Brain pericyte (primary cell): ENCODE data around the gene CRYM.
"Not testable (repeated sequence)": the region's sequence is repeated elsewhere in the genome, so short reads cannot be mapped to it uniquely, and the experiment has no call there.

Experiments
- DNase-seq: peaks from one replicate; pipeline ENCODE4 v3.0.0-alpha.2; 2012; ENCODE audit warnings: low read depth, low spot score

The CRYM gene

GRCh38 chr16:21279501-21279900 is 1.4 kb upstream of the CRYM start:
- DNase-seq, result no peak

DNA sequence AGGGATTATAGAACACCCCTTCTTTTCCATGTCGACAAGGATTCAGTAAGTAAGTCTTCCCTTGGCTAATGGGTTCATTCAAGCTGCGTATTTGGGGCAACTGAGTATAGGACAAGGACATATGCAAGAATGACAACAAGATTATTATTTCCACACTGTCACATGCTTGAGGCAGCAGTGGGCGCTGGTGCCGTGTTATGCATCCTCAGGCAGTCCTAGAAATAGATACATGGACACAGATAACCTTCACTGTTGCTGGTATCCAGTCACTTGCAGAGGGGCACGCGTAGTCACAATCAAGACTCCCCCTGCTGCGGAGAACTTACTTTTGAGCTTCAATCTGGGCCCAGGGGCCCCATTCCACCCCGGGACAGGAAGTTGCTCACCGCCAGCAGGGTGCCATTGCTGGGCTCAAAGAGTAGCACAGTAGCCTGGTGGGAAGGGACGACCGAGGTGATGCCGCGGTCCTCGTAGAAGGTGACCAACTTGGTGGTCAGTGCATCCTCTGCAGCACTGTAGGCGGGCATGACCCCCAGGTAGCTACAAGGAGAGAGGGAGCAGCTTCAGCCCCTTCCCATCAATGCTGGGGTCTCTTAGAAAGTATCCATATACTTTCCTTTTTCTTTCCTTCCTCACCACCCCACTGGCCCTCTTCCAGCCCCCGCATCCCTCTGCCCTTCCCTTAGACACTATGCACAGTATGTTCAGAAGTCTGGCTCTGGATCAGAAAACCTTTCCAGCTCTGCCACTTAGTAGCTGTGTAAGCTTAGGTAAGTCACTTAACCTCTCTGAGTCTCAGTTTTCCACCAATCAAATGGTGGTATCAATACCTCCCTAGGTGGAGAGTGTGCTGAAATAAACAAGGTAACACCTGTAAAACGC is 804 bp downstream of the CRYM start:
- no peak for DNase-seq

DNA sequence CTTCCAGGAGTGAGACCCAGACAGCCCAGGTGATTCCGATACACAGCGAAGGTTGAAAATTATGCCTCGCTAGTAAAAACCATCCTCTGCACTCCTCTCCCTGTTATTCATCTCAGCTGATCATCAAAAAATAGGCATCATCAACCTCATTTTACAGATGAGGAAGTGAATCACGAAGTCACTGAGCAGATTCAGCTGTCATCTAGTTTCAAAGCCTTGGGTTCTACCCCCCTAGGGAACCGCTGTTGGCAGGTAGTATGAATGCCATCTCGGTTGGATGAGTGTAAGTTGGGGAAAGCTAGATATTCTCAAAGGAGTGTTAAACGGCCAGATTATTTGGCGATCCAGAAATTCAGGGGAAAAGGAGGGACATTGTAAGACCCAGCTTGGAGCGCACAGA is 2.0 kb downstream of the CRYM start:
- DNase-seq, result no peak

DNA sequence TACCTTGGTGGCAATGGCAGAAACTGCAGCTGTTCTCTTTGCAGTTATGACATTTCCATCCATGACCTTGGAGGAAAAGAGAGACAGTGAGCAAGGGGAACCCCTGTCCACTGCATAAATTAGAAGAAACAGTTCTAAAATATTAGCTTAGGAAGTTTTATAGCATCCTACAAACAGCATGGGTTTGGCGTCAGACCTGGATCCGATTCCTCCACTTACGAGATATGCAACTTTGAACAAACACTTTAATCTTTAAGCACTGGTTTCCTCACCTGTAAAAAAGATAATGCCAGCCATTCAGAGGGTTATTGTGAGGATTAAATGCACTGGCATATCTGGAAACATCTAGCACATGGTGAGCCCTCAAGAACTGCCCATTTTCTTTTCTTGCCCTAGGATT is 2.6 kb downstream of the CRYM start:
- DNase-seq, result no peak

GRCh38 chr16:21274172-21274726 is 3.8 kb downstream of the CRYM start:
- no peak for DNase-seq

DNA sequence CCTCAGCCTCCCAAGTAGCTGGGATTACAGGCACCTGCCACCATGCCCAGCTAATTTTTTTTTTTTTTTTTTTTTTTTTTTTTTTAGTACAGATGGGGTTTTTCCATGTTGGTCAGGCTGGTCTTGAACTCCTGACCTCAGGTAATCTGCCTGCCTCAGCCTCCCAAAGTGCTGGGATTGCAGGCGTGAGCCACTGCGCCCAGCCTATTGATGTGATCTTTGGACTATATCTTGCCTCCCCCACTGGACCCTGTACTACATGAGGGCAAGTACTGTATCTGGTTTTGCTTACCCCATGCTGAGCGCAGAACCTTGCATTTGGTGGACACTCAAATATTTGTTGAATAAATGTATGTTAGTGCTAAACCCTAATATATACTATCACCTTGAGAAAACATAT is 5.3 kb downstream of the CRYM start:
- not testable (repeated sequence) for DNase-seq

DNA sequence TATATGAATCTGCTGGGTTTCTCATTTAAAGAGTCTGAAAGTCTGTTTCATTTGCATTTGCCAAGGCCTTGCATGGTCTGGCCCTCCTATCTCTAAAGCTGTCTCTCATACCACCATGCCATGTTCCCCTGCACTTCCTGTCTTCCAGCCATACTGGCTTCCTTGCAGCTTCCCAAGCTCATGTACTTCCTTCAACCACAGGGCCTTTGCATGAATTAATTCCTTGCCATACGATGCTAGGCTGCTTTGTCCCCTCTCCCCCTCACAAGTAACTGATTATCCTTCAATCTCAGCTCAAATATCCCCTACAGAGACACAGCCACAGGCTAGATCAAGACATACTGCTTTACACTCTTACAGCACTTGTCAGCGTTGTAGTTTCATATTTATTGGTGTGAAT is 5.8 kb downstream of the CRYM start:
- DNase-seq, result no peak

DNA sequence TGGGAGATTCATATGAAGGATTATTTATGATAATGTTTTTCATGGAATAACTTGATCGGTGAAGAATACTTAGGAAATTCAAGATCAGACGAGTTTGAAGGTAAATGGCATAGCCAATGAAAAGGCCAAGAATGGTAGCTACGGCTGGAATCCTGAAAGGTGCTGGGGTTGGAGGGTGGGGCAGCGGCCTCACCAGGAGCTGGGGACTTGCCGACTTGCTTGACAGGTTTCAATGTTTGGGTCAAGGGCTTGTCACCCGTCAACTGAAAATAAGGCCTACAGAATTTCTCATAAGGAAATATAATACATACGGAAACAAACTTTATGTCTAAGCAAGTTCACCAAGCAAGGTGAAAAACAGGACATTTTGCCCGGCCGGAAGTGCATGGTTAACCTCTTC is 9.9 kb downstream of the CRYM start:
- no peak for DNase-seq

- no peak for DNase-seq
These were observed 10.8 kb downstream of the CRYM start for GRCh38 chr16:21267298-21267697.

DNA sequence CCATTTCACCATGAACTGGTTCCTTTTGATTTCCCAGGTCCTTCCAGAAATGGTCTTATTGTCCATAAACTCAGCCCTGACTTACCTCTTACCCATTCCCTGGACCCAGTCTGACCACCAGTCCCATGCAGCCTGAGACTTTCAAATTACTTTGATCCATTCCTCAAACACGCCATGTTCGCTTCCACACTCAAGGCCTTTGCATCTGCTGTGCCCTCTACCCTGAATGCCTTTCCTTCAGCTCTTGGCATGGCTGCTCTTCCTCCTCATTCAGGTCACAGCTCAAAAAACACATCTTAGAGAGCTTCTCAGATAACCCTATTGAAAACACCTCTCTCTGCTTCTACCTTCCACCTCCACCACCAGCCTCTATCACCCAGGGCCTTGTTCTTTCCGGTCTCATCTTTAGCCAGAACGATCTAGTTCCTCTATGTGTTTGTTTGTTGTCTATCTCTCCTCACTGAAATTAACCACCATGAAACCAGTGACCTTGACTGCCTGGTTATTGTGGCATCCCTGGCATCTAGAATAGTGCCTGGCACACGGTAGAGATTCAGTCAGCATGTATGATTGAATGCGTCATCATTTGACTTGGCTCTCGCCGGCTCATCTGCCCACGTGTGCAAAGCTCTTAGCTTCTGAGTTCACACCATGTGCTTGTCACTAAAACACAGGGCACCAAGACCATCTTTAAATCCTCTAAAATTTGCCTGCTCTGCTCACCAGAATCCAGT is 12.8 kb downstream of the CRYM start:
- DNase-seq, result no peak

DNA sequence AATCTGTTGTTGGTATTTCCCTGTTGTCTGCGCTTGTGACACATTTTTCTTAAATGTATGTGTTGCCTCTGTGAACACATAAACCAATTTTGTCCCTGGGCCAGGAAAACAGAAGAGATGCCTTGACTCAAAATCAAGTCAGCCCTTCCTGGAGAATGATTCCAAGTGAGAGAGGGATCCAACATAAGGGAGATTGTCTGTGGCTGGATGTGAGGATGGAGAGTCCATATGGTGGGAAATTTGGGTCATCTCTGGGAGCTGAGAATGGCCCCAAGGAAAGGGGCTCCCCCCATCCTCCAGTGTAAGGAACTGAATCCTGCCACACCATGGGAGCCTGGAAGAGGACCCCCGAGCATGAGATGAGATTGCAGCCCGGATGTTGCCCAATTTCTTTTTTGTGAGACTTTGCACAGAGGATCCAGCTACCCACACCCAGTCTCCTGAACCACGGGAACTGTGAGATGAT is 13.5 kb downstream of the CRYM start:
- no peak for DNase-seq

DNA sequence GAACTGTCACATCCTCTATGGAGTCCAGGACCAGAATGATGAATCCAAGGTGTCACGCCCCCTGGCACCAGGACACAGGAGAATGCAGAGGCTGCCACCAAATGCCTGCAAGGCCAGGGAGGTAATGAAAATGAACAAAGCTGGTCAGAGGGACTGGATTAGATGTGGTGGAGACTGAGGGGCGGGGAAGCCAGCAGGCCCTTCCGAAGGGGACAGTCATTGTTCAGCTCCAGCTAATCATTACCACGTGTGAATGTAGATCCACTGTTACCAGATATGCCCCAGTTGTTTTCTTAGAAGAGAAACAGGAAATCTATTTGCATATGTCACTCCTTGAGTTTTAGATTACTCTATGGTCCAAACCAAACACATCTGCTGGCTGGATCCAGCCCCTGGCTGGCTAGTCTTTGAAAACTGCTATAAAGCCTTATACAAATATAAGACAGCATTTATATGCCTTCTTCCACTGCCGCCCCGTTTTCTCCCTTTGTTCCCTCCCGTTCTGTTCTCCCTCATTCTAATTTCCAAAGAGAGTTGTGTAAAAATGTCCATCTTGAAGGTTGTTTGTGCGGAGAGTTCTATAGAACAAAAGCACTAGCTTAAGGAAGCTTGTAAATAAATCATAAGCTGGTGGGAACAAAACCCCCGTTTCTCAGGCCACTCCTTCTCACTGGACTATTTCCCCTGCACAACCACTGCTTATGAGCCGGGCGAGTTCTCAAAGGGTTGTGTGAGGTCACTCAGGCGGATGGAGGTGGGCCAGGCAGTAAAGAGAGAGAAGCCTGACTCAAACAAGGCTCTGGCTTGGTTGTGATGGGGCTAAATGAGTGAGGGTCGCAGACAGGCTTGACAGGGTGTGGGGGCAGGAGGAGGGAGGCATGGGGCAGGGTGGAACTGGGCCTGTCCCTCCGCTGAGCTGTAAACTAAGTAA is 14.2 kb downstream of the CRYM start:
- DNase-seq, result no peak

DNA sequence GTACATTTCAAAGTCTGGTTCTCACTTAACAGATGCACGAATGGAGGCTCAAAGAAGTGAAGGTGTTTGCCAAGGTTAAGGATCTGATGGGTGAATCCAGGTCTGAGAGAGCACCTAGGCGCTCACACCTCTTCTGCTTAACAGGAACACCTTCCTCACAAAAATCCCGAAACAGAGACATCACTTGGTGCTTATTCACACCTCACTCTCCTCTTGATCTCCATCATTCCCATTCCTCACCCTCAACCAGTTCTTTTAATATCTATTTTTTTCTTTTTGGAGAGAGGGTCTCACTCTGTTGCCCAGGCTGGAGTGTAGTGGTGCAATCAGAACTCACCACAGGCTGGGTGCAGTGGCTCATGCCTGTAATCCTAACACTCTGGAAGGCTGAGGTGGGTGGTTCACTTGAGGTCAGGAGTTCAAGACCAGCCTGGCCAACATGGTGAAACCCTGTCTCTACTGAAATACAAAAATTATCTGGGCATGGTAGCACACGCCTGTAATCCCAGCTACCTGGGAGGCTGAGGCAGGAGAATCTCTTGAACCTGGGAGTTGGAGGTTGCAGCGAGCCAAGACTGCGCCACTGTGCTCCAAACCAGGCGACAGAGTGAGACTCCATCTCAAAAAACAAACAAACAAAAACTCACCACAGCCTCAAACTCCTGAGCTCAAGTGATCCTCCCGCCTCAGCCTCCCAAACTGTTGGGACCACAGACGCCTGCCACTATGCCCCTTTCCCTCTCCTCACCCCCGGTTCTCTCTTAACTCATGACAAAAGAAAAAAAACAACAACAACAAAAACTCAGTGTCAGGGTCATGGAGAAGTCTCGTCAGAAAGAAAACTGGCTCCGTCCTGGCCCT is 15.1 kb downstream of the CRYM start:
- no peak for DNase-seq

DNA sequence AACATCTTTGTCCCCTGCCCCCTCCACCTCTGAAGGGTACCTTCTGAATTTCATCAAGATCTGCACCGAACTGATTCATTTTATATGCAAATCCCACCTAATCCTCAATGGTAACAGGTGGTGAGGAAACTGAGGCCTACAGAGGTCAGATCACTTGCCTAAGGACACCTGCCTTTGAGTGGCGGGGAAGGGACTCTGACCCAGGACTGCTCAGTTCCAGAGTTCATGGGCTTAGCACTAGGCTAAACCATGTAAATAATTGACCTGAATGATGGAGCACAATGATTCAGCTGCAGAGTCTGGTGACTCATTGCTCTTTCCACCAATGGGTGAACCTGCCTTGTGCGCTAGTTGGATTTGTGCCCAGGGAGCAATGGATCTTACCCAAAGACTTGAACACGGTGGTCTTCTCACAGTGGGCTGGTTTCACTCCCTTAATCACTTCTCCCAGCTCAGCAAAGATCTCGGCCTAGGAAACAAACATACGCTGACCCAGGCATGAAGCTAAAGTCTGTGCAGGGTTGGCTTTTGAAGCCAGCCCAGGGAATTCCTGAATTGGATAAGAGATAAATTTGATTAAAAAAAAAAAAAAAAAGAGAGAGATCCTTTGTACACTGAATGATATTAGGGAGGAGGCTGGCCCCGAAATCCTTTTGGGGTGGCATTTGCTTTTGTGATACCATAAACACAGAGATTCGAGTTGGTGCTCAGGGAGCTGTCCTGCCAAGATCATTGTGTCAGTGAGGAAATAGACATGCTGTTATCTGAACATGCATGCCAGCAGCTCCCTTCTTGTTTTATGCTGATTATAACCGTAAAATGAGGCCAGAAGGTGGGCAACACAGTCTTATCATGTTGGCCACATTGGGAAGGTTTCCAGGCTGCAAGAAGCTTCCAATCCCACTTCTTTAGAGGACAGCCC is 17.0 kb downstream of the CRYM start:
- DNase-seq, result no peak

- DNase-seq, result no peak
These were observed 20.8 kb downstream of the CRYM start for GRCh38 chr16:21257284-21257683.

DNA sequence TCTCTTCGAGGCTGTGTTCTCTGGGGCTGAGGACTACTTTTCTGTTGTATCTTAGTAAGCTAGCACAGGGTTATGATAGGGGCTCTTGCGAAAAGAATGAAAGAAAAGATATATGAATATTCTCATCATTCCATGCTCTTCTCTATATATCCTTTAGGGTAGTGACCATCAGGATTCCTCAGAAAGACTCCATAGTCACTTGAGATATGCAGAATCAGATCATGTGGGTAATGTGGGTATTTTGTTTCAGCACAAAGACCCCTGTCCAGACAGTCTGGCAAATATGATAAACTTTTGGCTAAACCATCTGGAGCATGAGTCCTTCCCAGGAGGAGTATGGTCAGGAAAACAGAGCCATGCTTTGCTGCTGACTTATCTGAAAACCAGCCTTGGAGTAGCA is 21.5 kb downstream of the CRYM start:
- DNase-seq, result no peak

- no peak for DNase-seq
These were observed 24.6 kb downstream of the CRYM start for GRCh38 chr16:21253470-21253869.

DNA sequence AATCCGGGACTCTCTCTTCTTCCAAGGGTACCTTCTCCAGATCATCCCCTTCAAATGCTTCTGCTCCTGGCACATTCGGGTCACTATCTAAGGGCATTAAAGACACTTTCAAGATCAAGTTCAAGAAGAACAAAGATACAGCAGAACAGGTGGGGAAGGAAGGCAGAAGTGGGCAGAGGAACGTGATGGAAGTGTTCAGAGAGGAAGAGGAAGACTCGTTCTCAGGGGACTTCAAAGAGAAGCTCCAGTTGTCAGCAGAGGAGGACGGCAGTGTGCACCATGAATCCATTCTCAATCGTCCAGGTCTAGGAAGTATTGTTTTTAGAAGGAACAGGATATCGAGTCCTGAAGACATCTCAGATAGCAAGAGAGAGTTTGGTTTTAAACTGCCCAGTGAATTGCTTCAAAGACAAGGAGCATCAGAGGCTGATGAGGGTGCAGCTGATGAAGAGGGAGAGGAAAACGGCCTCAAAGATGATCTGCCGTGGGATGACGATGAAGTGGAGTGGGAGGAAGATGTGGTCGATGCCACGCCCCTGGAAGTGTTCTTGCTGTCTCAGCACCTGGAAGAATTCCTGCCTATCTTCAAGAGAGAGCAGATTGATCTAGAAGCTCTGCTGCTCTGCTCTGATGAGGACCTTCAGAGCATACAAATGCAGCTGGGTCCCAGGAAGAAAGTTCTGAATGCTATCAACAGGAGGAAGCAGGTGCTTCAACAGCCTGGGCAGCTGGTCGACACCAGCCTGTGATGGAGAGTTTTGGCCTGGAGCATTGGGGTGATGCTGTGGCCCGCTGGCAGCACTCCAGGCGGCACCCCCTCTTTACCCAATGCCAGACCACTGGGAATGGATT is 27.8 kb downstream of the CRYM start:
- DNase-seq, result no peak

GRCh38 chr16:21248179-21248578 is 29.9 kb downstream of the CRYM start:
- DNase-seq, result not testable (repeated sequence)
